NOMO-1 treated with DMSO at 0.1 percent for 48 hours (cell line): ENCODE results near the gene PWWP2B.
"Not testable (repeated sequence)": the region's sequence is repeated elsewhere in the genome, so short reads cannot be mapped to it uniquely, and the experiment has no call there.

Experiments
- DNase-seq: peaks from one replicate; lab custom pipeline; 2025; ENCODE audit not compliant: unreplicated experiment; lab: John Stamatoyannopoulos, UW

PWWP2B gene

DNA sequence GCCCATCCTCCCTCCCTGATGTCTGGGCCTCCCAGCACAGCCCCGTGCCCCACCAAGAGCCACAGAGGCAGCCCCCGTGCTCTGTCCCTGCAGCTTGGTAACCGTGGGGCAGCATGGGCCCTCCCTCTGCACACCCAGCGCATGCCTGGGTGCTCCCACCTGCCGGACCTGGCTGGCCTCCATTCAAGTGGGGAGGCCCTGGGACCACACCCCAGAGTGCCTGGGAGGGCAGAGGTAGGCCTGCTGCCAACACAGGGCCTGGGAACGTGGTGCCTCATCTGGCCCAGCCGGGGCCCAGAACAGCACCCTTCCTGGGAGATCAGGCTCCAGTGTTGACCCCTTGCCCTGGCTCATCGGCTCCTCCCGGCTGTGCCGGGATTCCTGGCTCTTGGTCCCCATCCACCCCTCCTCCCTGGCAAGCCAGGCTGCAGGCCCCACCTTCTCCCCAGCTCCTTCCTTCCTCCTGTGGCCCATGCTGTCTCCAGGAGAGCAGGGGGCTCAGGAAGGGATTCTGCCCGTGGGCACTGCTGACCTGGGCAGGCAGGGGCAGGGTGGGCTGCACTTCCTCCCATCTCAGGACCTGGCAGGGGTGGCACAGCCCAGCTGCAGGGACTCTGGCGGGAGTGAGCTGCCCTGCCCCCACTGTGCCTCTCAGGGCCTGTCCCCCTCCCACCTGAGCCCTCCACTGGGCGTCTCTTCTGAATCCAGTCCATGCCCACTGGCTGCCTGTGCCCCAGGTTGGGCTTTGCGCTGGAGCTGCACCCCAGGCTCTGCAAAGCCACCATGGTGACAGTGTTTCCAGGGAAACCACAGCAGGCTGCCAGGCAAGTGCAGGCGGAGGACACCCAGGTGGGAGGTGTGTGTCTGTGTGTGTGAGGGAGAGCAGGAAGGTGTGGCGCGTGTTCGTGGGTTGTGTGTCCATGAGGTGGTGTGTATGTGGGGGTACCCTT lies 32.6 kb downstream of the PWWP2B start:
- no peak for DNase-seq

DNA sequence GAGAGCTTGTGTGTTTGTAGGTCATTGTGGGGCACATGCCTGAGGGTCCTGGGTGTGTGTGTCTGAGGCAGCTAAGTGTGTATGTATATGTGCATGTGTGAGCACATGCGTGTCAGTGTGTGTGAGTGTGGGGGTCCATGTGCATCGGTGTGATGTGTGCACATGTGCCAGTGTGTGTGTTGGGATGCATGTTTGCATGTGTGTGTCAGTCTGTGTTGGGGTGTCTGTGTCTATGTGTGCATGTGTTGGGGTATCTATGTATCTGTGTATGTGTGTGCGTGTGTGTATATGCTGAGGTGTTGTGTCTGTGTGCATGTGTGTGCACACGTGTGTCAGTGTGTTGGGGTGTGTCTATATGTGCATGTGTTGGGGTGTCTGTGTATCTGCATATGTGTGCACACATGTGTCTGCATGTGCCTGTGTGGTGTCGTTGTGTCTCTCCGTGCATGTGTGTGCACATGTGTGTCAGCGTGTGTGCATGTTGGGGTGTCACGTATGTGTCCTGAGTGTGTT lies 33.3 kb downstream of the PWWP2B start:
- DNase-seq: no peak

DNA sequence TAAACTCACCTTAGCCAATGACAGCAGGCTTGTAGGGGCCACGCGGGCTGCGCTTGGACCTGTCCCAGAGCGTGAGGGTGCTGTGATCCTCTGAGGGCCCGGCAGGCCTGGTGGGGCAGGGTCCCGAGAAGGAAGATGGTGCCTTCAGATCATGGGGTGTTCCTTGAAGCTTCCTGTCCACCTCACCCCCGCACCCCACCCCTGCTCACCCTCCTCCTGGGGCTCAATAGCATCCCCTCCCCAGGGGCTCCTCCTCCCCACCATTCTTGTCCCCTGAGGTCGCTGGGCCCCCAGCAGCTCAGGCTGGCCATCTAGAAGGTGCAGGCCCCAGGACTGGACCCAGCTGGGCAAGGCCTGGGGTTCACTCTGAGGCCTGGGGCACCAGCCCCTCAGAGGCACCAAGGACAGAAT lies 33.9 kb downstream of the PWWP2B start:
- DNase-seq: no peak

DNA sequence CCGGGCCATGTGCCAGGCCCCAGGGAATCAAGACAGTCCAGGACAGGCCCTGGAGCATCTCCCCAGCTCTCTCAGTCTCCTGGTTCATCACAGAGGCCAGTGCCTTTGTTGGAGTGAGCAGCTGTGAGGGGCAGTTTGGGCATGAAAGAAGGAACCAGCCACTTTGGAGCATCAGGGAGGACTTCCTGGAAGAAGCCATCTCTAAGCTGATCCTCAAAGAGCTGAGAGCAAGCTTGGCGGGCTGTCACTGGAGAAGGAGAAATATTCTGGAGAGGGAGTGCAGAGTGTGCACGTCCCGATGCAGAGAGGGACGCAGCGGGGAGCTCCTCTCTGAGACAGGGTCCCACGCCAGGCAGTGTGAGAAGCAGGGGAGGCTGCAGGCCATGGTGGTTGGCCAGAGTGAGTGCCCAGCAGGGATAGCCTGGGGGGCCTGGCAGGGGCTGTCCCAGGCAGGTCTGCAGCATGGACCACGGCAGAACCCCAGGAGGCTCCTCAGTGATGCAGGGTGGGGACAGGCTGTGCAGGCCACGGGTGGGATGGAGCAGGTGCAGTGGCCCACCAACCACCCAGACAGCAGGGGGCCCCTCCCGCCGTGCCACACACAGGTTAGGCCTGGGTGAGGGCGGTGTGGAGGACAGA lies 34.7 kb downstream of the PWWP2B start:
- no peak for DNase-seq

DNA sequence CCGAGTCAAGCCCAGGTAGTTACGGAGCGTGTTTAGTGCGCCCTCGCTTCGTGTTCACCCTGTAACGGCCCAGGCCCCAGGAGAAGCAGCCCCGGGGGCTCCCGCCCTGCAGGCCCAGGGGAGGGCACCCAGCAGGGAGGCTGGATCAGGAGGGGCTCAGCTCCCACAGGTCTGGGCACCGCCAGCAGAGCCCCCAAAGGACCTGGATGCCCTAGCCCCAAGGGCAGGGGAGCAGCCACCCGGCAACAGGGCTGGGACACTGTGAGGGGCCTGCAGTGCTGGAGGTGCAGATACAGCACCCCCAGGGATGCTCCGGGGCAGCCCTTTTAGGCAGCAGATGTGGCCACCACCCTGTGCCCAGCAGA lies 35.2 kb downstream of the PWWP2B start:
- DNase-seq: no peak

DNA sequence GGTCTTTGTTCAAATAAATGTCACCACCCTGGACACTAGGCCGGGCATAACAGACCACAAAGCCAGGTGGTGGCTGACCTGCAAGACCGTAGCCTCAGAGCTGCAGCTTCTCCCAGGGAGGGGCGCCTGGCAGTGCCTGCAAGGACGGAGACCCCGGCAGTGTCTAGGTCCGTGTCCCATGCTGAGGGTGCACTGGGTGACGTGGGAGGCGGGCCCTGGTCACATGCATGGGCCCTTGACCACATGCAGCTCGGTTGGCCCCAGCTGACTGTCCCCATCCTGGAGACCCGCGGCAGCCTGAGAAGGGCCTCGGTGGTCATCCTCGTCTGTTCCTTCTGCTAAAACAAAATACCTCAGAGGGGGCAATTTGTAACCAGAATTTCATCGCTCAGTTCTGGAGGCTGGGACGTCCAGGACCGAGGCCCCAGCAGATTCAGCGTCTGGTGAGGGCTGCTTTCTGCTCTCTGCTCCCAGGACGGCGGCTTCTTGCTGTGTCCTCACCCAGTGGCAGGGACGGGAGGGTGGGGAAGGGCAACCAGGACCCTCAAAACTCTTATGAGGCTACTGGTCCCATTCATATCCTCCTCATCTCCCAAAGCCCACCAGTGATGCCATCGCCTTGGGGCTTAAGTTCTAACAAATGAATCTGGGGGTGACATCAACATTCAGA lies 36.8 kb downstream of the PWWP2B start:
- no peak for DNase-seq

DNA sequence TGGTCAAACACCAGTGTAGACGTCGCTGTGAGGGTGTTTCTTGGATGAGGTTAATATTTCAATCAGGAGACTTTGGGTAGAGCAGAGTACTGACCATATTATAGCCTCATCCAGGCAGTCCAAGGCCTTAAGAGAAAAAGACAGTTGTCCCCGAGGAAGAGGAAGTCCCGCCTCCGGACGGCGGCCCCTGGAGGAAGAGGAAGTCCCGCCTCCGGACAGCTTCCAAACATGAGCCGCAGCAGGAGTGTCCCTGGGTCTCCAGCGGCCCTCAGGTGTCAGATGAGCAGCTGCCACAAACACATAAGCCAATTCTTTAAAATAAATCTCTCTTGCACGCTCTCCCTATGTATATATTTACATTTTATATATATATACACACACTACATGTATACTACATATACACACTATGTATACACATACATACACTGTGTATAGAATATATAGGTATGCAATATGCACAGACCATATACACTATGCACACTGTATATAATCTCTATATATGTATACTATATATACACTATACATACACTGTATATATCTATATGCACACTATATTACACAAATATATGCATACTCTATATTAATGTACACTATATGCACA lies 37.5 kb downstream of the PWWP2B start:
- peak; percentile 72 for DNase-seq

DNA sequence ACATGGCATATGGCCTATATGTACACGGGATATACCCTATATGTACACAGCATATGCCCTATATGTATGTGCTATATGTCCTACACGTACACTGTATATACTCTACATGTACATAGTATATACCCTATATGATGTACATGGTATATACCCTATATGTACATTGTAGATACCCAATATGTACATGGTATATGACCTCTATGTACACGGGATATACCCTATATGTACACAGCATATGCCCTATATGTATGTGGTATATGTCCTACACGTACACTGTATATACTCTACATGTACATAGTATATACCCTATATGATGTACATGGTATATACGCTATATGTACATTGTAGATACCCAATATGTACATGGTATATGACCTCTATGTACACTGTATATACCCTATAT lies 38.3 kb downstream of the PWWP2B start:
- DNase-seq: not testable (repeated sequence)

DNA sequence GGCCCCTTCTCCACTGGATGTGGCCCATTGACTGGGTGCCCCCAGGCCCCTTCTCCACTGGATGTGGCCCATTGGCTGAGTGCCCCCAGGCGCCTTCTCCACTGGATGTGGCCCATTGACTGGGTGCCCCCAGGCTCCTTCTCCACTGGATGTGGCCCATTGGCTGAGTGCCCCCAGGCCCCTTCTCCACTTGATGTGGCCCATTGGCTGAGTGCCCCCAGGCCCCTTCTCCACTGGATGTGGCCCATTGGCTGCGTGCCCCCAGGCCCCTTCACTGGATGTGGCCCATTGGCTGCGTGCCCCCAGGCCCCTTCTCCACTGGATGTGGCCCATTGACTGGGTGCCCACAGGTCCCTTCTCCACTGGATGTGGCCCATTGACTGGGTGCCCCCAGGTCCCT lies 39.1 kb downstream of the PWWP2B start:
- DNase-seq: not testable (repeated sequence)

DNA sequence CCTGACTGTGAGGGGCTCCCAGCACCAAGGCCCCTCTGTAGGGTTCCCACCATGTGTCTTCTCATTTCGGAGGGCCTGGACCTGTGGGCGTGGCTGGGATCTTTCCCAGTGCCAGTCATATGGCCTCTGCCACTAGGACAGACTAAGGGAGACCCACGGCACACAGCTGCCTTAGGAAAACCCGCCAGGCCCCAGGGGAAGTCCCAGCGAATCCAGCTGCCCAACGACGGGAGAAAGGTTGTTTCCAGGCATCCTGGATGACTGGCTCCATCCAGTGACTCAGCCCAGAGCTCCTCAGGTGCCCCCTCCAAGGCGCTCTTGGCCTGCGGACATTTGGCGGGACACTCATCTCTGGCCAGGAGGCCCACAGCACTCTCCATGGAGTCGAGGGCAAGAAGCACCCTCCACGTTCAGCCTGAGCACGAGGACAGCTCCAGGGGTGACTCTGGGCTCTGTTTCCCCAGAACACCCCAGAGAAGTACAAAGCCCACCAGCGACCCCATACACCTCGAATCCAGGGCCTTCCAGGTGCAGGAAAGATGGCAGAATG lies 39.9 kb downstream of the PWWP2B start:
- DNase-seq: no peak

DNA sequence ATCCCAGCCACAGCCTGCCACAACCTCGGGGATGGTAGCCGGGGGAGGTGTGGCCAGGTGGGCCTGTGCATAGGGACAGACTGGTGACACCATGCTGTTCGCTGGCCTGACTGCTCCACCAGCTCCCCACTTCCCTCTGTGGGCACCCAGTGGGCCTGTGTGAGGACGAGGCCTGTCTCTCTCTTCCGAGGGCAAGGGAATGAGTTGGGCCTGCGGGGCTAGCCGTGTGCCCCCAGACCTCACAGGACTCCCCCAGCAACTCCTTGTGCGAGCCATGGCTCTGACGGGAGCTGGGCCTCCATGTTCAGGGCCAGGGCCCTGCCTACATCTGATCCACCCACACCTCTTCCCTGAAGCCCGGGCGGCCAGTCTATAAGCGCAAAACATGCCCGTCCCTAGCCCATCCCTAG lies 40.5 kb downstream of the PWWP2B start:
- no peak for DNase-seq

DNA sequence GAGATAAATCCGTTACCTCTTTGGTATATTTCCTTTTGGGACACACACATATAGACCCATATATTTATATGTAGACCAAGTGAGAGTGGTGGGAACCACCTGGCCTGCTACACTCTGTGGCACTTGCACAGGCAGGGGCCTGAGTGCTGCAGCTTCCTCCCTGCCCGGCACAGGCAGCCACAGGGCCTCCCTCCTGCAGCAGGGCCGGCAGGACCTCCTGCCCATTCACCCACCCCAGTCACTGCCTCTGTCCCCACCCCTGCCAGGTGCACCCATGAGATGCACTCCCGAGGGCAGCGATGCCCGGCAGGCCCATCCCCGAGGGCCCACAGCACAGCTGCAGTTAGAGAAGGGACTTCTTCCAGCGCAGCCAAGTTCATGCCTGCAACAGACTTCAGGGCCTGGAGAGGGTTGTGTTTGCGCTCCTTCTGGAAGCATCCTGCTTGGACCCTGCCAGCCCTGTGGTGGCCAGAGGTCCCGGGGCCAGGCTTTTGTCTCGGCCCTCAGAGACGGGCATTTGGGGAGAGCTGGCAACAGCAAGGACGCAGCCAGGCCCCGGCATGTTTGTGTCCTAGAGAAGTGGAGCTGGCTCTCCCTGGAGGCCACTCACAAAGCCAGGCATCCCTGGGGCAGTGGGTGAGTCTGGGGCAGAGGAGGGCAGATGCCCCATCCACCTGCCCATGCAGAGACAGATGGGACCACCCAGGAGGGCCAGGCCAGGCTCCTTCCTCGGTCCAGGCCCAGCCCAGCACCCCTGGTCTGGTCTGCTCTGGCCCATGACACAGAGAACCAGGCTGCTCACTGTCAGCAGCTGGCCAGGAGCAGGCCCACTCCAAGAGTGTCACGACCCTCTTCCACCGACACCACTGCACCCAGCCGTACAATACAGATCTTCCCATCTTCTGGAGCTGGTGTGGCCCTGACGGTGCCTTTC lies 41.4 kb downstream of the PWWP2B start:
- DNase-seq: no peak

DNA sequence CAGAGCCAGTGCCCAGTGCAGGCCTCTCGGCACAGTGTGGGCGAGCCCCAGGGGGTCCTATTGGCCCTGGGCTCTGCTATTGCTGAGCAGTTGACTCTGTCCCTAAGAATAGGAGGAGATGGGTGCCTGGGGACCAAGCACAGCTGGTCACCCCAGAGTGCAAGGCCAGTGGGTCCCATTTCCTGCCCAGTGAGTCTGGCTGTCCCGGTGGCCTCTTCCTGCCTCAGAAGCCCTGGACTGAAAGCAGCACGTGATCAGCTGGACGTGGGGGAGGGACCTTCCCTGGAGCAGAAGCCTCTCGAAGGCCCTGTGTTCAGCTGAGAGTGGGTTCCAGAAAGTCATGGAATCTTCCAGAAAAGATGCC lies 42.0 kb downstream of the PWWP2B start:
- DNase-seq: no peak

DNA sequence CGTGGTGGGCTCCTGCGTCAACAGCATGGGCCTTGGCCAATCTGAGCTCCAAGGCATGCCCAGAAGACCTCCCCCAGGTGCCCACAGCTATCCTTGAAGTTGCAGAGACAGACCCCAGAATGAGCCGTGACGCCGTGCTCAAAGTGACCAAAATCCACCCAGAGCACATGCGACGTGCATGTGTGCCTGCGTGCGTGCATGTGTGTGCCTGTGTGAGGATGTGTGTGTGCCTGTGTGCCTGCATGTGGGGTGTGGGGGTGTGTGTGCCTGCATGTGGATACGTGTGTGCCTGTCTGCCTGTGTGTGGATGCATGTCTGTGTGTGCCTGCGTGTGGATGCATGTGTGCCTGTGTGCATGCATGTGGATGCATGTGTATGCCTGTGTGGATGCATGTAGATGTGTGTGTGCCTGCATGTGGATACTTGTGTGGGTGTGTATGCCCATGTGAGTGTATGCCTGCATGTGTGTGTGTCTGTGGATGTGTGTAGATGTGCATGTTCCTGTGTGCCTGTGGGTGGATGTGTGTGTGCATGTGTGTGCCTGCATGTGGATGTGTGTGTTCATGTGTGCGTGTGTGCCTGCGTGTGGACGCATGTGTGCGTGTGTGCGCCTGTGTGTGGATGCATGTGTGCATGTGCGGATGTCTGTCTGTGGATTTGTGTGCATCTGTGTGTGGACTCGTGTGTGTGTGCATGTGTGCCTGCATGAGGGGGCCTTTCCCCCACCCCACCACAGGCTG lies 42.6 kb downstream of the PWWP2B start:
- DNase-seq: no peak

DNA sequence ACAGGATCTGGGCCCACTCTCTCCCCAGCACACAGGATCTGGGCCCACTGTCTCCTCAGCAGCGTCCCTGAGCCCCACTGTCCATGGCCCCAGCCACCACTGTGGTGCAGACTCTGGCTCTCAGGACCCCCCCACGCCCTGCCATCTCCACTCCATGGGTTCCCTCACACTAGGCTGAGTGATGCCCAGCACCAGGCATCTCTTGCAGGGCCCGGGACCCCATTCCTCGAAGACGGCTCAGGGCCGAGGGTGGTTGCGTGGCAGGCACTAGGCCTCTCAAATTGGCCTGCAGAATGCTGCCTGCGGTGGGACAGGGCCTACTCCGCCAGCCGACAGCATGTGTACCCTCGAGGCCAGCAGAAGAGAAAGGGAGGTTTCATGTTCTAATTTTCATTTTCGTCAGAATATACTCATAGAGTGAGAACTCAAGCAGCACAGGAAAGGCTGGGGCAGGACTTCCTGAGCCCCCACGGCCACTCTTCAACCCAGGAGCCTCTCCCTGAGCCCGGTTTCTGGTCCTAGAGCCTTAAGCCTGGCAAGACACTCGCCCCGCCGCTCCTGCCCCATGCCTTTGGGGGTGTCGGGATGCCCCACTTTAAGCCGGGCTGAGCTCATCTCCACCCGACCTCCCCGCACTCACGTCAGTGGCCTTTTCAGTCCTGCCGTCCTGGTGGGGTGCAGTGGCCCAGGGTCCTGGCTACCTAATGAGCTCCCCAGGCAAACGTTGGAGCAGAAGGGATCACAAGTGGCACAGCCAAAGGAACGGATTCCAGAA lies 44.0 kb downstream of the PWWP2B start:
- no peak for DNase-seq

DNA sequence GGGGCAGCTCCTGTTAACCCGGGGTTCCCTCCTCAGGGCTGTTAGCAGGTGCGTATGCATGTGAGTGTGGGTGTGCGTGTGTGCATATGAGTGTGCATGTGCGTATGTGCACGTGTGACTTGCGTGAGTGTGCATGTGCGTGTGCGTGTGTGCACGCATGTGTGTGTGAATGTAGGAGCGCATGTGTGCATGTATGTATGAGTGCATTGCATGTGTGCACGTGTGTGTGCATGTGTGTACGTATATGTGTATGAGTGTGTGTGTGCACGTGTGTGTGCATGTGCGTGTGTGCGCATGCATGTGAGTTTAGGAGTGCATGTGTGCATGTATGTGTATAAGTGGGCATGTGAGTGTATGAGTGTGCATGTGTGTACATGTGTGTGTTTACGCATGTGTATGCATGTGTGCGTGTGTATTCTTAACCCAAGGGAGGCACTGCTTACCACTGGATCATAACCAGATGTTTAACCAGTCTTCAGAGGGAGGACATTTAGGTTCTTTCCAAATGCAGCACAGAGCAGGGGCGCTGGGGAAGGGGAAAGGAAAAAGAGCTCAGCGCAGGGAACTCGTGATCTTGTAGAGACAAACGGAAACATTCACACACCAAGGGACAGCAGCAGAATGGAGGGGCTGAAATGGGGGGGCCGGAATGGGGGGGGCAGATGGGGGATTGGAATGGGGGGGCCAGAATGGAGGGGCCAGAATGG lies 45.0 kb downstream of the PWWP2B start:
- DNase-seq: no peak

DNA sequence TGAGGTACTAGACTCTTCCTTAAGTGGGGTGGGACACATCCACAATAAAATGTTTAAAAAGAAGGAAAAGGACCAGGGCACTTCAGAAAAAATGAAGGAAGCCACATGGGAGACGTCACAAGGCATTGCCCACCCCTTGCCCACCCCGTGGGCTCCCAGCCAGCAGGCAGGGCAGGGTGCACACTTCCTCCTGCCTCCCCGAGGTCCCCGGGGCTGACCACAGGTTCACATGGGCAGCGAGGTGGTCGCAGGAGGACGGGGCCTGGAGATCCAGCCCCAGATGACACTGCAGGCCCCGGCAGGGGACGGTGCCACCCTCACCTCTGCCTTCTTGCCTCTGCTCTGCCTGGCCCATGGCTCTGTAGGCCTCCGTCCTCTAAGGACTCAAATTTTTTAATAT lies 45.6 kb downstream of the PWWP2B start:
- DNase-seq: no peak

DNA sequence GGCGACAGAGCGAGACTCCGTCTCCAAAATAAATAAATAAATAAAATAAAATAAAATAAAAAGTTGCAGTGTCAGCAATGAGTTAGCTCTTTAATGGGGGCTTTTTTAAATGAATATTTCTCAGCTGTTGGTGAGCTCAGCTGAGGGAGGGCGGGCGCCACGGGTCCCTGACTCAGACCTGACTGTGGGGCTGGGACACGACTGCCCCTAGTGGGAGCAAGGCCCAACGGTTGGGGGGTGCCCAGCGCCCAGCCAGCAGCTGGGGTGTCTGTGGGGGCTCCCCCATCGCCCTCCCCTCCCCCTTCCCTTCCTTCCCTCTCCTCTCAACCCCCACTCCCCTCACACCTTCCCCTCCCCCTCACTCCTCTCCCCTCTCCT lies 46.6 kb downstream of the PWWP2B start:
- peak; percentile 69 for DNase-seq
